Activated CD4-positive, alpha-beta T cell treated with anti-CD3 and anti-CD28 coated beads, Interleukin-2, amount 10 ng/mL, durations not matched to agents 7 days and 5 days (primary cell): ENCODE data around the gene SMR3B. TPM values are rescaled to one million over a fixed set of nuclear protein-coding genes. Genes with fewer than 3 reads are reported as not detected.

ENCODE experiments used
- CTCF ChIA-PET: fragments of 350-600 bp; sonication (Branson Sonifier 250); formaldehyde crosslinking; loops from one replicate; lab custom pipeline; 2021; ENCODE audit warnings: antibody characterized with exemption; lab: Charles Lee
- POLR2A ChIA-PET: fragments of 350-600 bp; sonication (Branson Sonifier 250); formaldehyde crosslinking; loops from one replicate; lab custom pipeline; 2021; ENCODE audit warnings: antibody characterized with exemption; lab: Charles Lee
- DNase-seq: peaks from one replicate; pipeline ENCODE4 v3.0.0-alpha.2; 2020
- H3K27ac Mint-ChIP-seq: one replicate; pipeline ENCODE4 v1.8.0; 2021; ENCODE audit warnings: mild to moderate bottlenecking, moderate library complexity, mixed read lengths
- H3K27me3 Mint-ChIP-seq: one replicate; pipeline ENCODE4 v1.8.0; 2021; ENCODE audit warnings: mixed read lengths
- H3K36me3 Mint-ChIP-seq: one replicate; pipeline ENCODE4 v1.8.0; 2021; ENCODE audit warnings: low read depth, mixed read lengths
- H3K4me1 Mint-ChIP-seq: one replicate; pipeline ENCODE4 v1.8.0; 2021; ENCODE audit warnings: mixed read lengths
- H3K4me3 Mint-ChIP-seq: one replicate; pipeline ENCODE4 v1.8.0; 2021; ENCODE audit warnings: mild to moderate bottlenecking, moderate library complexity, mixed read lengths
- H3K9me3 Mint-ChIP-seq: one replicate; pipeline ENCODE4 v1.8.0; 2021; ENCODE audit warnings: mixed read lengths
- total RNA-seq, 2 experiments: library from RNA; stranded (reverse); gene quantifications; one replicate each; pipeline ENCODE4 v1.2.3, GENCODE V29; 2021

SMR3B gene
- total RNA-seq, 2 experiments from 2014 or later = not detected

GRCh38 chr4:70392057-70392776, 9.3 kb downstream of the SMR3B start:
- POLR2A ChIA-PET = no interaction called here
- no peaks in the 10 kb centered on the region for H3K36me3 Mint-ChIP-seq

GRCh38 chr4:70397580-70397979, 14.6 kb downstream of the SMR3B start, which contains the start of gene OPRPN:
Gene OPRPN (plus strand): TSS chr4:70397940. CDS start chr4:70399286, 1,346 bp downstream.
- no peak for DNase-seq
- ChIA-PET POLR2A (no interaction called here), CTCF (no interaction called here)
- no peaks in the 10 kb centered on the region for H3K9me3 Mint-ChIP-seq
- no peak within 1 kb of the TSS for H3K27ac Mint-ChIP-seq
- no peaks in the 10 kb centered on the region for H3K27me3 Mint-ChIP-seq
- H3K4me1 Mint-ChIP-seq = no peaks in the 10 kb centered on the region
- H3K4me3 Mint-ChIP-seq = no peak within 1 kb of the TSS
- H3K36me3 Mint-ChIP-seq = no peaks in the 10 kb centered on the region

More at GRCh38 chr4:70392057-70392776, 9.3 kb downstream of the SMR3B start:
- DNase-seq = no peak
- Mint-ChIP-seq H3K4me1 (no peaks in the 10 kb centered on the region), H3K4me3 (no peak overlapping the region), H3K27ac (no peak overlapping the region), H3K27me3 (no peaks in the 10 kb centered on the region), H3K9me3 (no peaks in the 10 kb centered on the region)
- CTCF ChIA-PET = no interaction called here

GRCh38 chr4:70399319-70399718, 16.4 kb downstream of the SMR3B start:
- no peak overlapping the region for H3K4me3 Mint-ChIP-seq
- H3K27me3 Mint-ChIP-seq = no peaks in the 10 kb centered on the region
- H3K9me3 Mint-ChIP-seq = no peaks in the 10 kb centered on the region
- ChIA-PET CTCF (no interaction called here), POLR2A (no interaction called here)
- H3K4me1 Mint-ChIP-seq = no peaks in the 10 kb centered on the region
- H3K36me3 Mint-ChIP-seq = no peaks in the 10 kb centered on the region
- H3K27ac Mint-ChIP-seq = no peak overlapping the region
- no peak for DNase-seq

GRCh38 chr4:70402762-70403161, 19.8 kb downstream of the SMR3B start:
- Mint-ChIP-seq H3K36me3 (no peaks in the 10 kb centered on the region), H3K4me1 (no peaks in the 10 kb centered on the region), H3K9me3 (no peaks in the 10 kb centered on the region), H3K4me3 (no peak overlapping the region), H3K27me3 (no peaks in the 10 kb centered on the region), H3K27ac (no peak overlapping the region)
- POLR2A ChIA-PET = no interaction called here
- DNase-seq = no peak
- CTCF ChIA-PET = no interaction called here

GRCh38 chr4:70405765-70406164, 22.8 kb downstream of the SMR3B start:
- no peak overlapping the region for H3K27ac Mint-ChIP-seq
- ChIA-PET CTCF (no interaction called here), POLR2A (no interaction called here)
- no peaks in the 10 kb centered on the region for H3K4me1 Mint-ChIP-seq
- no peaks in the 10 kb centered on the region for H3K36me3 Mint-ChIP-seq
- no peak for DNase-seq
- no peaks in the 10 kb centered on the region for H3K27me3 Mint-ChIP-seq
- H3K4me3 Mint-ChIP-seq = no peak overlapping the region
- H3K9me3 Mint-ChIP-seq = peaks cover 2% of the 10 kb centered on the region

- DNase-seq = no peak
- peaks cover 6% of the 10 kb centered on the region for H3K9me3 Mint-ChIP-seq
- CTCF ChIA-PET = interaction anchor here (0.6 kb wide), 1 partner anchor 506 kb away, joined by 4 read pairs; no protein-coding TSS in a partner anchor
- POLR2A ChIA-PET = no interaction called here
- H3K4me1 Mint-ChIP-seq = no peaks in the 10 kb centered on the region
- H3K27me3 Mint-ChIP-seq = no peaks in the 10 kb centered on the region
- no peaks in the 10 kb centered on the region for H3K36me3 Mint-ChIP-seq
- no peak overlapping the region for H3K27ac Mint-ChIP-seq
- H3K4me3 Mint-ChIP-seq = no peak overlapping the region
These were observed 42.4 kb downstream of the SMR3B start for GRCh38 chr4:70425306-70425705.

- CTCF ChIA-PET = no interaction called here
- H3K36me3 Mint-ChIP-seq = no peaks in the 10 kb centered on the region
These were observed 43.9 kb downstream of the SMR3B start for GRCh38 chr4:70426789-70427188.

GRCh38 chr4:70437197-70437596, 54.3 kb downstream of the SMR3B start:
- H3K27ac Mint-ChIP-seq = no peak overlapping the region
- H3K4me1 Mint-ChIP-seq = no peaks in the 10 kb centered on the region
- ChIA-PET CTCF (no interaction called here), POLR2A (no interaction called here)
- H3K4me3 Mint-ChIP-seq = no peak overlapping the region
- H3K27me3 Mint-ChIP-seq = no peaks in the 10 kb centered on the region
- no peaks in the 10 kb centered on the region for H3K36me3 Mint-ChIP-seq
- H3K9me3 Mint-ChIP-seq = no peaks in the 10 kb centered on the region
- DNase-seq = no peak

More at GRCh38 chr4:70426789-70427188, 43.9 kb downstream of the SMR3B start:
- Mint-ChIP-seq H3K4me3 (no peak overlapping the region), H3K27me3 (no peaks in the 10 kb centered on the region), H3K9me3 (peaks cover 6% of the 10 kb centered on the region), H3K27ac (no peak overlapping the region), H3K4me1 (no peaks in the 10 kb centered on the region)
- DNase-seq = no peak
- POLR2A ChIA-PET = no interaction called here

Other genes with a start within 250 kb of the SMR3B start
- not detected for gene PRR27, start 228.9 kb upstream of the SMR3B start, total RNA-seq
- gene ODAM, start 187.4 kb upstream of the SMR3B start, total RNA-seq = not detected
- not detected for gene FDCSP, start 157.0 kb upstream of the SMR3B start, total RNA-seq
- gene CSN3, start 140.5 kb upstream of the SMR3B start, total RNA-seq = not detected
- gene CABS1, start 48.1 kb upstream of the SMR3B start, total RNA-seq = not detected
- gene SMR3A, start 22.4 kb upstream of the SMR3B start, total RNA-seq = not detected
- gene OPRPN, start 14.8 kb downstream of the SMR3B start, total RNA-seq = not detected
- not detected for gene MUC7, start 89.1 kb downstream of the SMR3B start, total RNA-seq
- gene AMTN, start 135.4 kb downstream of the SMR3B start, total RNA-seq = not detected
- gene AMBN, start 209.1 kb downstream of the SMR3B start, total RNA-seq = not detected
- under 1 TPM in 1 of 2 experiments, not detected in 1; 0.46 TPM for gene ENAM, start 245.6 kb downstream of the SMR3B start, total RNA-seq